Uterus (tissue), 4 donors: ENCODE data around the gene IL10. TPM values are rescaled to one million over a fixed set of nuclear protein-coding genes. Genes with fewer than 3 reads are reported as not detected.

Experiments used
- DNase-seq, 2 donors: peaks; one replicate each; pipeline ENCODE4 v3.0.0-alpha.2; 2019 to 2020
- H3K27ac ChIP-seq, 2 donors: fragments of 200-600 bp; sonication (generic); 1 replicate in 1 of 2; 2 replicates in 1 of 2; pipeline ENCODE4 v1.5.1; 2016 to 2018
- H3K27me3 ChIP-seq, 2 donors: fragments of 200-600 bp; sonication (generic); one replicate each; pipeline ENCODE4 v1.5.1; 2018 to 2019; ENCODE audit warnings: control low read depth in 1 of 2
- H3K36me3 ChIP-seq, 2 donors: fragments of 200-600 bp; sonication (generic); one replicate each; pipeline ENCODE4 v1.5.1; 2019; ENCODE audit warnings: control low read depth in 1 of 2
- H3K4me1 ChIP-seq, 2 donors: fragments of 200-600 bp; sonication (generic); one replicate each; pipeline ENCODE4 v1.5.1; 2018 to 2019; ENCODE audit warnings: control low read depth in 1 of 2
- H3K4me3 ChIP-seq, 2 donors: fragments of 200-600 bp; sonication (generic); 1 replicate in 1 of 2; 2 replicates in 1 of 2; pipeline ENCODE4 v1.5.1; 2018 to 2019; ENCODE audit warnings: mild to moderate bottlenecking in 1 of 2
- H3K9me3 ChIP-seq, 2 donors: fragments of 200-600 bp; sonication (generic); one replicate each; pipeline ENCODE4 v1.5.1; 2019; ENCODE audit warnings: control low read depth in 1 of 2
- CTCF ChIP-seq, 4 experiments: fragments of 200-600 bp in 2 of 4; fragments of 450-650 bp in 2 of 4; sonication (generic) in 2 of 4; IDR thresholded peaks; one replicate each; pipeline ENCODE4 v1.5.1; 2016 to 2019; ENCODE audit warnings: antibody characterized with exemption in 4 of 4, mild to moderate bottlenecking in 2 of 4, moderate library complexity in 1 of 4
- POLR2A ChIP-seq, 2 donors: fragments of 450-650 bp; IDR thresholded peaks; one replicate each; pipeline ENCODE4 v1.6.1; 2016; ENCODE audit warnings: antibody characterized with exemption in 2 of 2, mild to moderate bottlenecking in 1 of 2, moderate library complexity in 1 of 2
- intact Hi-C: fragments of 100-400 bp; cut with DNase I; formaldehyde crosslinking; loops from one replicate; pipeline ENCODE4 v1.15.1; 2023; ENCODE audit warnings: low total_unique reads
- total RNA-seq, 4 donors: library from RNA; depleted of rRNA in 3 of 4; stranded (reverse); fragments of >200 nt in 3 of 4; gene quantifications; one replicate each; pipeline versions ENCODE4 v1.1.0 to v1.2.4, GENCODE V29; 2014 to 2023
- donor health status: DM: yes; HTN: yes; CAD: no.

IL10 gene
- total RNA-seq, 4 donors from 2014 or later = 0.55 to 3.2 TPM; not detected in 2

GRCh38 chr1:206803221-206803730, 31.0 kb upstream of the IL10 start:
- Histone ChIP-seq H3K9me3 (no peaks in the 10 kb centered on the region), H3K36me3 (no peaks in the 10 kb centered on the region), H3K27me3 (no peaks in the 10 kb centered on the region), H3K4me1 (no peaks in the 10 kb centered on the region), H3K4me3 (no peak overlapping the region), H3K27ac (no peak overlapping the region)
- intact Hi-C loops = no loop called here
- TF ChIP-seq CTCF (IDR thresholded peaks at IDR 0.05) (no peak), POLR2A (IDR thresholded peaks at IDR 0.05) (no peak)
- DNase-seq = no peak

- no peaks in the 10 kb centered on the region for H3K27me3 ChIP-seq
- TF ChIP-seq CTCF (IDR thresholded peaks at IDR 0.05) (no peak), POLR2A (IDR thresholded peaks at IDR 0.05) (no peak)
- DNase-seq = no peak
- no peak overlapping the region for H3K27ac ChIP-seq
- H3K36me3 ChIP-seq = no peaks in the 10 kb centered on the region
- no peak overlapping the region for H3K4me3 ChIP-seq
- intact Hi-C loops = no loop called here
- H3K9me3 ChIP-seq = no peaks in the 10 kb centered on the region
- no peaks in the 10 kb centered on the region for H3K4me1 ChIP-seq
These were observed 30.1 kb upstream of the IL10 start for GRCh38 chr1:206802401-206802800.

- intact Hi-C loops = no loop called here
- Histone ChIP-seq H3K27ac (no peak overlapping the region), H3K36me3 (no peaks in the 10 kb centered on the region), H3K9me3 (no peaks in the 10 kb centered on the region), H3K4me3 (no peak overlapping the region), H3K27me3 (no peaks in the 10 kb centered on the region), H3K4me1 (no peaks in the 10 kb centered on the region)
- TF ChIP-seq POLR2A (IDR thresholded peaks at IDR 0.05) (no peak), CTCF (IDR thresholded peaks at IDR 0.05) (no peak)
- no peak for DNase-seq
These were observed 29.2 kb upstream of the IL10 start for GRCh38 chr1:206801467-206801866.

GRCh38 chr1:206800891-206801290, 28.6 kb upstream of the IL10 start:
- Histone ChIP-seq H3K27me3 (no peaks in the 10 kb centered on the region), H3K9me3 (no peaks in the 10 kb centered on the region), H3K27ac (peak overlapping the region in 1 of 2 donors; percentile 3), H3K4me3 (no peak overlapping the region), H3K4me1 (no peaks in the 10 kb centered on the region), H3K36me3 (no peaks in the 10 kb centered on the region)
- intact Hi-C loops = no loop called here
- DNase-seq = no peak
- TF ChIP-seq CTCF (IDR thresholded peaks at IDR 0.05) (no peak), POLR2A (IDR thresholded peaks at IDR 0.05) (no peak)

GRCh38 chr1:206800411-206800810, 28.1 kb upstream of the IL10 start:
- no peaks in the 10 kb centered on the region for H3K9me3 ChIP-seq
- intact Hi-C loops = no loop called here
- DNase-seq = no peak
- no peaks in the 10 kb centered on the region for H3K27me3 ChIP-seq
- no peak overlapping the region for H3K4me3 ChIP-seq
- H3K4me1 ChIP-seq = no peaks in the 10 kb centered on the region
- no peak for TF ChIP-seq CTCF (IDR thresholded peaks at IDR 0.05)
- no peak for TF ChIP-seq POLR2A (IDR thresholded peaks at IDR 0.05)
- H3K27ac ChIP-seq = peak overlapping the region in 1 of 2 donors; percentile 3
- no peaks in the 10 kb centered on the region for H3K36me3 ChIP-seq
